Keratinocyte (primary cell): ENCODE data around the gene SSTR5. TPM values are rescaled to one million over a fixed set of nuclear protein-coding genes. Genes with fewer than 3 reads are reported as not detected.
A peak's percentile ranks its signal among the peaks of the same experiment; 100 is the strongest.

Source experiments
- DNase-seq: peaks from one replicate; pipeline ENCODE4 v3.0.0-alpha.2; 2011; ENCODE audit warnings: low read depth, missing footprints, low spot score
- FAIRE-seq: peaks from 2 replicates; lab custom pipeline; 2011; peaks lifted over from hg19 to GRCh38; lab: Jason Lieb, UNC
- H2AFZ ChIP-seq: 2 replicates; pipeline ENCODE4 v1.6.0; 2012; ENCODE audit warnings: low read length, control low read depth, inconsistent platforms; ENCODE audit not compliant: control insufficient read depth
- H3K27ac ChIP-seq: 2 replicates; pipeline ENCODE4 v1.5.1; 2011; ENCODE audit warnings: low read length; ENCODE audit not compliant: control insufficient read depth, insufficient read depth
- H3K27me3 ChIP-seq: 3 replicates; pipeline ENCODE4 v1.6.0; 2011; ENCODE audit warnings: low read length; ENCODE audit not compliant: control insufficient read depth, insufficient read depth; ENCODE audit errors: extremely low read depth
- H3K36me3 ChIP-seq, 2 experiments: 2 replicates in 1 of 2; 3 replicates in 1 of 2; pipeline ENCODE4 v1.5.1; 2011; ENCODE audit warnings: low read length in 2 of 2, mild to moderate bottlenecking in 1 of 2; ENCODE audit not compliant: control insufficient read depth in 2 of 2, insufficient read depth in 2 of 2; ENCODE audit errors: extremely low read depth in 1 of 2
- H3K4me1 ChIP-seq: 3 replicates; pipeline ENCODE4 v1.5.1; 2011; ENCODE audit warnings: low read length; ENCODE audit not compliant: control insufficient read depth, insufficient read depth; ENCODE audit errors: extremely low read depth
- H3K4me2 ChIP-seq: 3 replicates; pipeline ENCODE4 v1.6.0; 2011; ENCODE audit warnings: low read depth, low read length; ENCODE audit not compliant: control insufficient read depth, insufficient read depth; ENCODE audit errors: extremely low read depth
- H3K4me3 ChIP-seq, 3 experiments: fragments of 200-600 bp in 1 of 3; sonication (generic) in 1 of 3; 2 replicates in 2 of 3; 3 replicates in 1 of 3; pipeline ENCODE4 v1.5.1; 2011 to 2016; ENCODE audit warnings: low read length in 3 of 3, mild to moderate bottlenecking in 3 of 3, control low read depth in 2 of 3, inconsistent platforms in 1 of 3, low read depth in 1 of 3, mixed read lengths in 1 of 3, mixed run types in 1 of 3, moderate library complexity in 1 of 3; ENCODE audit not compliant: control insufficient read depth in 2 of 3, insufficient read depth in 2 of 3; ENCODE audit errors: extremely low read depth in 1 of 3
- H3K79me2 ChIP-seq: 2 replicates; pipeline ENCODE4 v1.6.0; 2012; ENCODE audit warnings: low read length; ENCODE audit not compliant: control insufficient read depth, insufficient read depth
- H3K9ac ChIP-seq: 3 replicates; pipeline ENCODE4 v1.6.0; 2011; ENCODE audit warnings: low read length; ENCODE audit not compliant: control insufficient read depth, insufficient read depth; ENCODE audit errors: extremely low read depth
- H3K9me1 ChIP-seq: 3 replicates; pipeline ENCODE4 v1.6.0; 2011; ENCODE audit warnings: low read length; ENCODE audit not compliant: control insufficient read depth, insufficient read depth; ENCODE audit errors: extremely low read depth
- H3K9me3 ChIP-seq: 2 replicates; pipeline ENCODE4 v1.5.1; 2012; ENCODE audit warnings: low read depth, low read length; ENCODE audit not compliant: control insufficient read depth
- H4K20me1 ChIP-seq: 3 replicates; pipeline ENCODE4 v1.6.0; 2011; ENCODE audit warnings: low read length; ENCODE audit not compliant: control insufficient read depth, insufficient read depth; ENCODE audit errors: extremely low read depth
- EZH2 ChIP-seq: IDR thresholded peaks from one replicate; pipeline ENCODE4 v1.6.1; 2012; ENCODE audit warnings: inconsistent platforms, mild to moderate bottlenecking, low read length, moderate library complexity
- dilution Hi-C: fragments of 300-500 bp; cut with MboI; formaldehyde crosslinking; loops from one replicate; pipeline ENCODE4 v1.7.0; 2020; ENCODE audit warnings: low sequenced_read_pairs; ENCODE audit not compliant: extremely low pct_ligation_motif_present
- polyA plus RNA-seq, 5 experiments: library from polyadenylated mRNA; depleted of rRNA in 3 of 5; stranded (reverse) in 3 of 5; stranded (forward) in 1 of 5; unstranded in 1 of 5; fragments of >200 nt; gene quantifications; 1 replicate in 1 of 5; 2 replicates in 3 of 5; 3 replicates in 1 of 5; pipeline versions ENCODE4 v1.2.1 to v1.2.3, GENCODE V29; 2011 to 2012; ENCODE audit warnings: missing spikeins in 2 of 5, low read depth in 1 of 5, low replicate concordance in 1 of 5
- TF ChIP-seq, protein P1 (sequence below), 3 experiments: IDR thresholded peaks in 1 of 3; conservative IDR thresholded peaks in 1 of 3; optimal IDR thresholded peaks in 1 of 3; 2 replicates in 2 of 3; 3 replicates in 1 of 3; pipeline versions ENCODE3 to v1.5.1; 2011; ENCODE audit warnings: low read length in 3 of 3, mild to moderate bottlenecking in 3 of 3, moderate library complexity in 2 of 3, control low read depth in 1 of 3, inconsistent platforms in 1 of 3; ENCODE audit not compliant: insufficient read depth in 2 of 3; ENCODE audit errors: extremely low read depth in 1 of 3

SSTR5 gene
- polyA plus RNA-seq, 1 donor (not counting 4 experiments of a cell fraction or from before 2014, with no cell fraction given): not detected

DNA sequence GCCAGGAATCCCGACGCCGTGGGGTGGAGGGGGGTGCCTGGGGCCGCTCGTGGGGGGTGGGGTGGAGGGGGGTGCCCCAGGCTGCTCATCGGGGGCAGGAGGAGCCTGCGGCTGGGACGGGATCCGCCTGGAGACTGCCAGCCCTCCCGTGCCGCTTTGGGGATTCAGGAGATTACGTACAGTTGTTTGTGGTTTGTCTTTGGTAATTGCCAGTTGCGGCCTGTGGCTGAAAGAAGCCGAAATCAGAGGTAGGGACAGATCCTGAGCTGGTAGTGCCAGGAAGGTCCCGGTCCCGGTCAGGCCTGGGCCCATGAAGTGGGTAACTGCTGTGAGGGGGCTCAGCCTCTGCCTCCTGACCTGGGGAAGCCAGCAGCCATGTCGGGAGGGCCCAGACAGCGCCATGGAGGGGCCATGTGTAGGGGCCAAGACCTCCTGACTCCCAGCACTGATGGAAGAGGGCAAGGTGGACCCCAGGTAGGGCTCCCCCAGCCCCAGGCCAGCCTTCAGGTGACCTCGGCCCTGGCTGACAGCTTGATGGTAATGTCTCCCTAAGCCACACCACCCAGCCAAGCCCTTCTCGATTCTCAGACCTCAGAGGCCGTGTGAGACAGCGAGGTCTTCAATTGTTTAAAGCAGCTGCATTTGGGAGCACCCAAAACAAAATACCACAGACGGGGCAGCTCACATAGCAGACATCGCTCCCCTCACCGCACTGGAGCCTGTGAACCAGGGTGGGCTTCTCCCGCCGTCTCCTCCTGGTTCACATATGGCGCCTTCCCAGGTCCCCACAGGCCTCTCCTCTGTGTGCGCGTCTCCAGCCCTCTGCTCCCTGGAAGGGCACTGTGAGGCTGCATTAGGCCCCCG, 34.9 kb upstream of the SSTR5 start:
- peaks cover 3% of the 10 kb centered on the region for H3K9me3 ChIP-seq

DNA sequence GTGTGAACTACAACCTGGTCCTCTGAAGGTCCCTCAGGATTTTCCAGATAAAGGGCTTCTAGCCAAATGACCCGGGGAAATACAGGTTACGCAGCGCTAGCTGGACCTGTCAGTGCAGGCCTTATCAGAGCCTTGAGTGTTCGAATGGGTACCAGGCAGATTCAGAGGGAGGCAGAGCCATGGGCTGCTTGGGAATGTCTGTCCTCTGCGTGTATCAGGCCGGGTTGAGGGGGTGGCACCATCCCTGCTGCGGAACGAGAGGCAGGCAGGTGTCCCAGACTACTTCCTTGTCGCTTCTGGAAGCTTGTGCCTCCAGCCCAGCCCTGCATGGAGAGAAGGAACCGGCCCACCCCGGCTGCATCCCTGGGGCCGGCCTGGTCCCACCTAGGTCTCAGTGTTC, 33.6 kb upstream of the SSTR5 start:
- peaks cover 3% of the 10 kb centered on the region for H4K20me1 ChIP-seq
- H3K27me3 ChIP-seq: peaks cover 30% of the 10 kb centered on the region
- no peak overlapping the region for H3K4me2 ChIP-seq
- H3K9ac ChIP-seq: no peak overlapping the region
- no peaks in the 10 kb centered on the region for H3K9me1 ChIP-seq
- H3K79me2 ChIP-seq: no peaks in the 10 kb centered on the region
- no peak for TF ChIP-seq EZH2
- TF ChIP-seq, protein P1, sequence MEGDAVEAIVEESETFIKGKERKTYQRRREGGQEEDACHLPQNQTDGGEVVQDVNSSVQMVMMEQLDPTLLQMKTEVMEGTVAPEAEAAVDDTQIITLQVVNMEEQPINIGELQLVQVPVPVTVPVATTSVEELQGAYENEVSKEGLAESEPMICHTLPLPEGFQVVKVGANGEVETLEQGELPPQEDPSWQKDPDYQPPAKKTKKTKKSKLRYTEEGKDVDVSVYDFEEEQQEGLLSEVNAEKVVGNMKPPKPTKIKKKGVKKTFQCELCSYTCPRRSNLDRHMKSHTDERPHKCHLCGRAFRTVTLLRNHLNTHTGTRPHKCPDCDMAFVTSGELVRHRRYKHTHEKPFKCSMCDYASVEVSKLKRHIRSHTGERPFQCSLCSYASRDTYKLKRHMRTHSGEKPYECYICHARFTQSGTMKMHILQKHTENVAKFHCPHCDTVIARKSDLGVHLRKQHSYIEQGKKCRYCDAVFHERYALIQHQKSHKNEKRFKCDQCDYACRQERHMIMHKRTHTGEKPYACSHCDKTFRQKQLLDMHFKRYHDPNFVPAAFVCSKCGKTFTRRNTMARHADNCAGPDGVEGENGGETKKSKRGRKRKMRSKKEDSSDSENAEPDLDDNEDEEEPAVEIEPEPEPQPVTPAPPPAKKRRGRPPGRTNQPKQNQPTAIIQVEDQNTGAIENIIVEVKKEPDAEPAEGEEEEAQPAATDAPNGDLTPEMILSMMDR (optimal IDR thresholded peaks at IDR 0.05 in 1 of 3, IDR thresholded peaks at IDR 0.05 in 1 of 3, conservative IDR thresholded peaks at IDR 0.05 in 1 of 3; ENCODE audit: extremely low read depth in 1 of 3, insufficient read depth in 2 of 3, low read length in 3 of 3): no peak
- no peaks in the 10 kb centered on the region for H3K36me3 ChIP-seq
- dilution Hi-C loops: no loop called here
- no peak overlapping the region for H3K4me3 ChIP-seq
- FAIRE-seq (no peak), DNase-seq (no peak)
- H3K9me3 ChIP-seq: no peaks in the 10 kb centered on the region
- H3K4me1 ChIP-seq: peaks cover 13% of the 10 kb centered on the region
- H3K27ac ChIP-seq: no peak overlapping the region
- H2AFZ ChIP-seq: no peak overlapping the region

More for the DNA sequence above, 34.9 kb upstream of the SSTR5 start:
- dilution Hi-C loops: no loop called here
- H3K79me2 ChIP-seq: no peaks in the 10 kb centered on the region
- no peaks in the 10 kb centered on the region for H3K36me3 ChIP-seq
- no peak overlapping the region for H2AFZ ChIP-seq
- peak overlapping the region; percentile 50 for H3K9ac ChIP-seq
- H3K4me2 ChIP-seq: peak overlapping the region; percentile 64
- peaks cover 13% of the 10 kb centered on the region for H3K4me1 ChIP-seq
- H3K4me3 ChIP-seq: no peak overlapping the region
- peaks cover 30% of the 10 kb centered on the region for H3K27me3 ChIP-seq
- DNase-seq (no peak), FAIRE-seq (no peak)
- peaks cover 3% of the 10 kb centered on the region for H4K20me1 ChIP-seq
- H3K9me1 ChIP-seq: no peaks in the 10 kb centered on the region
- H3K27ac ChIP-seq: no peak overlapping the region
- TF ChIP-seq, protein P1 (optimal IDR thresholded peaks at IDR 0.05 in 1 of 3, IDR thresholded peaks at IDR 0.05 in 1 of 3, conservative IDR thresholded peaks at IDR 0.05 in 1 of 3; ENCODE audit: extremely low read depth in 1 of 3, insufficient read depth in 2 of 3, low read length in 3 of 3): no peak
- TF ChIP-seq EZH2: no peak
